Kidney glomerular epithelial cell (primary cell): ENCODE results near the gene SSPN.

Source experiments
- DNase-seq: peaks from one replicate; lab custom pipeline; 2025; lab: John Stamatoyannopoulos, UW

SSPN gene

DNA sequence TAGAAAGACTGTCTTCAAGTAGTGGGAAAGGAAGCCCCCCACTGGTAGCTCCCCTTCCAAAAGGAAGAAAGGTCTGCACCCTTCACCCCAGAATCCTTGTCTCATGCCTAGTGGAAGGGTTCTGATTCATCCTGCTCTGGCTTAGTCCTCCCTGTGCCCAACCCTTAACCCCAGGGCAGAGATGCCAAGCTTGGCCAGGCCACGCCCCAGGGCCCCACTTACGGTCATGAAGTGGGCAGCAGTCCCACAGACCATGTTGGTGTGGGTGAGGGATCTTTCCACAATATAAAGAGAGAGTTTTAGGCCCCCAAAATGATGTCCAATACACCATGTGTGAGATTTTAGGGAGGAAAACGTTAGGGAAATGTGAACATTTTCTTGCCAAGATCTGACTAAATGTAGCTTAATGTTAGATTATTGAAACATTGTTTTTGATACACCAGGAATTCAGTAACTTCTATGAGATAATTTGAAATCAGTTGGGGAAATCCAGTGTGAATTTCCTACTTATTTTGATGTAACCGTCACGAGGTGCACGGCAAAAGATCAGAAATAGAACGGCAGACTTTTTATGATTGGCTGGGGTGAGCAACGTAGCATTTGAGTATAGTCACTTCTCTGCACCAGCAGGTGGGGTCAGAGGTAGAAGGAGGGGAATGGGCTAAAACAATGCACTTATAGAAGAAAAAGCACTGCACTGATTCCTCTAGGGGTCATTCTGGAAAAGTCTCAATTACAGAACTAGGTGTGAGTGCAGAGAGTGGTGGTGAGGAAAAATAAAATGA, 8.2 kb upstream of the SSPN start:
- DNase-seq = no peak

DNA sequence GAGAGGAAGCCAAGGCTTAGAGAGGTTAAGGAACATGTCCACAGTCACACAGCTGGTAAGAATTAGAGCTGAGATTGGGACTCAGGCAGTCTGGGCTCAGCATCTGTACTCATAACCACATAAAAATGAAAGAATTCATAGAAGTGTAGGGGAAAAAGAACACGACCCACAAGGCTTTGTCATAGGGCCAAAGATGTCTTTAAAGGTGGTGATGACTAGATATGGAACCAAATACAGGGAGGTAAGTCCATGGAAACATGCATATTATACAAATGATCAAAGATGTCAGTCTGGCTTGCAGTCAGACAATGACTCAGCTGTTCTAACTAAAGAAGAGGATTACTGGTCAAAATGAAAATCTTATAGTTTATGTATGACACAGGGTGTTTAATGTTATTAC, 7.2 kb upstream of the SSPN start:
- no peak for DNase-seq

DNA sequence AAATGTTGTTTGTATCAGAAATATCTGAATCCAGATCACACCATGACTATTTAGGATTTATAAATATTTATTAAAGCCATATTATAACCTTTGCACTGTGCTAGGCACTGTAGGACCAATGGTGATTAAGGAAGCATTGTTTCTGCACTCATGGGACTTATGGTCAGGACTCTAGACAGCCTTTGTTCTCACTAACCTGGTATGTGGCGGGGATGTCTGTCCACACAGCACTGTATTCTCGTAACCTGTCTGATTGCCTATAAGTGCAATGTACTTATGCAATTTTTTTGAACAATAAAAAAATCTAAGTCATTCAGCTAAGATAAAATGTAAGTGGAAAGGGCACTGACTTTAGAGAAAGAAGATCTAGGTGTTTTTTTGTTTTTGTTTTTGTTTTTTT, 6.7 kb upstream of the SSPN start:
- no peak for DNase-seq

DNA sequence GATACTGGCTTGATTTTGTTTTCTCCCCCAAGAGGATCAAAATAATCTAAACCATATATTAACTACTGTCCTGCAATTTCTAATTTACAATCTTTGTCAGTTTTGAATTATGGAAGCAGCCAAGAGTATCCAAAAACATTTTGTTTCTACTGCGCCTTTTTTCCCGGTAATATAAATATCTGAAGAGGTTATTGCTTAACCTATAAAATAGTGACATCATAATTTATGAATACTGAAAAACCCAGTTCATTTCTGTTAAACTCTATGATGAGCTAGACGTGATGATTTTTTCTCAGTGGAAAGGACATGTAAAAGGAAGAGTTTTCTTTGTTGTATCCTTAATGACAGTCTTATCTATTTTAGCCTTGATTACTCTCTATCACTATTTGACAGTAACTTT, 3.2 kb upstream of the SSPN start:
- no peak for DNase-seq

DNA sequence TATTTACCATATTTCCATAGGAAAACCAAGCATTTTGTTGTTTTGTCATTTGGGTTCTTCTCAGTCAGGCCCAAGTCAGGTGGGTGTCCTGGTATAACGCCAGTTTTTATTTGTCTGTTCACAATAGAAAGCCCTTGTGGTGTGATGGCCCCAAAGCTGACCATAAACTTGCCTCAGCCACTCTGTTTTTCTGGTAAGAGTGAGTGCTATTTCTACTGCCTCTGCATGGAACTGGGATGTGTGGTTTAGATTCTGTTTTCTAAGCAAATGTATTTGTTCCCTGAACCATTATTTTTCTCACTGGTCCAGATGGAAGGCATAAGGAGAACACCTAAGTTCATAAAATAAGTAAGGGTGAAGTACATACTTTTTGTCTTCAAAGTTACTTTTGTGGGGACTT, 1.8 kb upstream of the SSPN start:
- no peak for DNase-seq

DNA sequence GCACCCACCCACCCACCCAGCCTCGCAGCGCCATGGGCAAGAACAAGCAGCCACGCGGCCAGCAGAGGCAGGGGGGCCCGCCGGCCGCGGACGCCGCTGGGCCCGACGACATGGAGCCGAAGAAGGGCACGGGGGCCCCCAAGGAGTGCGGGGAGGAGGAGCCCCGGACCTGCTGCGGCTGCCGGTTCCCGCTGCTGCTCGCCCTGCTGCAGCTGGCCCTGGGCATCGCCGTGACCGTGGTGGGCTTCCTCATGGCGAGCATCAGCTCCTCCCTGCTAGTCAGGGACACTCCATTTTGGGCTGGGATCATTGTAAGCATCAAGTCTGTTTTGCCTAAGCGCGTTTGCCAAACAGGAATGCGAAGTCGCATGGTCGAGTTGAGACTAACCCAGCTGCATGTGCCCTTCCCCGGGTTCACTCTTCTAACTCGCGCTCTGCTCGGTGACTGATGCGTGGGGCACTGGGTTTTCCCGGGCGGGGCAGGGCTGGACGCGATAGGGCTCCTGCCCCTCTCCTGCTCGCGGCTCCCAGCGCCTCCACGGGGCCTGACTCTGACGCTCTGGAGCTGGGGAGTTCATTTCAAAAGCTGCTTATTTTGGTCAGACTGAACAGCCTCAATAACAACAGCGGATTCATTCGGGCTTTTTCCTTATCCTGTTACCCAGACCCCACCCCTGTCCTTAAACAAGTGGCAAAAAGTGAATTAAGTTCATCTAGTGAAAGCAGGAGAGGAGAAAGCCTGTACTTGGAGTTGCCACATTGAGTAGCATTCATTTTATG, 458 bp downstream of the SSPN start:
- peak; percentile 31 for DNase-seq

DNA sequence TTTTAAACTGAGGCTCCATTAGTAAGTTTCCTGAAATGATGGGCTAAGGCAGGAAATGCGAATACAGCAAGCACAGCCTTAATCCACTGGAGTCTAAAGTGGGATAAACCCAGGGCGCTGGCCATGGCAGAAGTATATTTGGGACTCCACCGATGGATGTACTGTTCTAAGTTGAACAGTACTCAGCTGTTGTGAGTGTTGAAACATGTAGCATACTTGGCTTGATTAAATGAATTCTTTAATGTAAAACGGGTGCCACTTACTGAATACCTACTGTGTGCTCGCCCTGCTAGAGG, 996 bp downstream of the SSPN start:
- no peak for DNase-seq

DNA sequence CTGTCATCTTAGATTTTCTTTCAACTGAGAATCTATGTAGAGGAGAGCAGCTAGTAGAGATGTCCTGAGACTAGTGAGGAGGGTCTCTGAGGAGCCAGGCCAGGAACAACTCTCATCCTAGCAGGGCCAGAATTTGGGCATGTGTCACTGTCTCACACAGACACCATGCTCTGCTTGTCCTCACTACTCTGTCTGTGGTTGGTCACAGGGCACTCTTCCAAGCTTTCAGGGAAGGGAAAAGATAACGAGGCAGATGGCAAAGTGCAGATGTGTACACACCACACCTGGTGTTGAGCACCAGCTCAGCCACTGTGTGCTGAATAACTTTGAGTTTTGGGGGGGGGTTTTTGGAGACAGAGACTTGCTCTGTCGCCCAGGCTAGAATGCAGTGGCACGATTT, 2.5 kb downstream of the SSPN start:
- no peak for DNase-seq

DNA sequence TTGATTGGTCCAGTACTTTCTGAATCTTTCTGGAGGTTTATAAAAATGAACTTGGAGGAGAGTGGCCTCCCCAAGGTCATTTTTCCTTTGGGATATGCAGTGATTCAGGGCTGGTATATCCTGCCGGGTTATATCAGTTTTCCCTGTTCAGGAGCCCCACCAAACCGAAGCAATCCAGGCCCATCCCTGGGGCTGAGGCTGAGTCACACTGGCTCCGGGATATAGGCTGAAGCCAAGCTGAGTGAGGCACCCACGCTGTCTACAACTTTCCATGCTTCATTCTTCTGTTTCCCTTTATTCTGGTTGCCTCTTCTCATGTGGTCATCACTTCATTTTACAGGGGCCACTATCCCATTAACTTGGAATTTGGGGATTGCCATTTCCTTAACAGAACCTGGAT, 3.4 kb downstream of the SSPN start:
- no peak for DNase-seq

DNA sequence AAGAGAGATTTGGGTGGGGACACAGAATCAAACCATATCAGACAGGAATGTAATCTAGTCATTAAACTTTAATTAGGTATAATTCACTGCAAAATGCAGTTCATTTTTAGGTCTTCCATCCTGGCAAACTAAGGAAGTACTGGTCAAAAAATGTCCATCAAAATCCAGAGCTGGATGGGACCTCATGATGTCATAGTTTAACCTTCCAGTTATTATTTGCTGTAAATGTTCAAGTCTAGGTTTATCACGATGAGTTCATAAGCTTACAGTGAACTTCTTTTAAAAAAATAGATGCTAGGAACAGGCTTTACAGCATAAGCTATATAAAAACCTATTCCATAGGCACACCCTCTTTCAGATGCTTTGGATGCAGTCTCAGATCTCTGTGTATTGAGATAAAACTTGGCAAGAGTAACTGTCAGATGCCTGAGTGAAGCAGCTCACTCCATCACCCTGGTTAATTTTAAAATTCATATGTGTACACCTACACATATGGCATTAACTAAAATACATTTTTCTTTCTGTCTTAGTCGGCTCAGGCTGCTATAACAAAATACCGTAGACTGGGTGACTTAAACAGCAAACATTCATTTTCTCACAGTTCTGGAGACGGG, 7.9 kb downstream of the SSPN start:
- DNase-seq = no peak

DNA sequence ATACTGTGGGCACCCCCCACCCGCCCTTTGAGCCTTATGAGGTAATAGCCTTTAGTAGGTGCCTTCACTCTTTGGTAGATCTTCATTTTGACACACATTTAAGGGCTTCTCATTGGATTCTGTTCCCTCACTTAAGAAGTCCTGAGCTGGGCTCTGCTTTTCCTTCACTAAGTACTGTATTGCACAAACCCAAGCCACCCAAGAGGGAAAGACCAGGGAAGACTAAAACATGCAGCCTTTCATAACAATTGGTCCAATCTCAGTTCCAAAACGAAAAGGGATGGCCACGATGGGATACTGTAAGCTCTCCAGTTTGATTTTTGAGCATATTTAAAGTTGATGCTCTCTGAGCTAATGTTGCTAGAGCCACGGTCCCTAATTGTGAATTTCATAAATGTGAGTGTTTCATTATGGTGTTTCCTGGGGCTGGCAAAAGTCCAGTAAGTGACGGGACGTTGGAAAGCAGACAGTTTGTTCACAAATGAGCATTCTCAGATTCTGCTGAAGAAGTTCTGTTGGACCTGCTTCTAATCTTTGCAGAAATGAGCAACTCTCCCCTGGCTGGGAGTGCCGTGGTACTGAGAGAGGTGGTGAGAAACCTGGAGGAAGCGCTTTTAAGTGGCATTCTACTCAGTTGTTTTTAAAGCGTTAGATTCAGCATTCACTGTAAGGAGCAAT, 9.4 kb downstream of the SSPN start:
- no peak for DNase-seq

DNA sequence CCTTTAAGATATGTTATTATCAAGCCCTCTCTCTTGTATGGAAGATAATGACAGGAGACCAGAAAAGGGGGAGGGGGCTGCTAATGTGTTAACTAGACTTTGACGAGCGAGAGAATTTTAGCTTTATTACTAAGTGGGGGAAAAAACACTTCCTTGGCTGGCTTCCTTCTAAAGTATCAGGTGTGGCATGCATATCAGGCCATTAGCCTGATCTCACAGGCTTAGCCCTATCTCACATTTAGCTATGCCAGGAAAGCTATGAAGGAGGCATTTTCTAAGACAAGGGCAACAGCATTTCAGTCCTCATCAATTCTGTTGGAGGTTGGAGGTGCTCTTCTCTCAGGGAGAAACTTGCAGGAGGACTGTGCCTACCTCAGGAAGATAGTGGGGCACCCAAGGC, 9.9 kb downstream of the SSPN start:
- DNase-seq = no peak

DNA sequence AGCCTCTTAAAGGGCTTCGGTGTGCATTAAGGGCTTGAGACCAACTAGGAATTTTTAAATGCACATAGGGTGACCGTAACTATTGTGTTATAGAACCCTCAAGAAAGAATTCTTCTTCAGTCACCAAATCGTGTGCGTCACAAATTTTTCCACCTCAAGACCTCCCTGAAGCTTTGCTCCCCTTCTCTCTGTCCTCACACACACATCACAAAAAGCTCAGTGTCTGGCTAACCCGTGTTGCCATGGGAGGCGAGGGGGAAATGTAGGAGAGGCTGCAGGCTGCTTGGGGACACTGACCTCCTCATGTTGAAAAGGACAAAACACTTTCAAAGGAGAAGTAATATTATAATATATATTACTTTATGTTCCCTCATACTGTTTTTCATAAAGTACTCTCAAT, 10.6 kb downstream of the SSPN start:
- DNase-seq = no peak

DNA sequence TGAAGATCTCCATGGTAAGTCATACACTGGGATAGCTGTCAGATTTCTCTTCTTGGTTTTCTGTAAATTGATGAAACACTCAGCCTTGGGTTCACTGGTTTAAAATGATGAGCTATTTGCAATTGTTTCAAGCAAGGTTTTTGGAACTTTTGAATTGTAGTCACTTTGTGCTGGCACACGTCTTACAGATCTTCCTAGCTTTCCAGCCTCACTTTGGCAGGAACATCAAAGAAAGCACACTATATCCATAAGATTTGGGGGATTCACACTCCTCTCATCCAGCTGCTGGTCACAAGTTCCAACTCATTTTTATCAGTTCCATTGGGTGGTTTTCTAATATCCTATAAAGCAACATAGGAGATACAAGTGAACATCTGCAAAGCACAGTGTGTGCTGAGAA, 16.0 kb downstream of the SSPN start:
- no peak for DNase-seq

DNA sequence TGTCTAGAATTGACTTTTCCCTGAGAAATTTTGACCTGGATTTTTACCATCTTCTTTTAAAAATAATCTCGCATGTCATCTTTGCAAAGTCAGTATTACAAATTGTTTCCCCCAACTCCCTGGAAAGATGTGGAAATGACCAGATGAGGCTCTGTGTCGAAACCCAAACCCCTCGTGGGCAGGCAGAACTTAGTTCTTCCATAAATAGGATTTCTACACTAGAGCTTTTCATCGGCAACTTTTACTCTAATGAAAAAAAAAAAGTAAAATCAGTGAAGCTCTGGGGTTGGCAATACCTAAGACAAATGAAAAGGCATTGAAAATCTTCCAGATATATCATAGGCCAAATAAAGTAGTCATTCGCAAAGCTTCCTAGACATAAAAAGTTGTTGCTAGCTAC, 17.0 kb downstream of the SSPN start:
- DNase-seq = no peak

DNA sequence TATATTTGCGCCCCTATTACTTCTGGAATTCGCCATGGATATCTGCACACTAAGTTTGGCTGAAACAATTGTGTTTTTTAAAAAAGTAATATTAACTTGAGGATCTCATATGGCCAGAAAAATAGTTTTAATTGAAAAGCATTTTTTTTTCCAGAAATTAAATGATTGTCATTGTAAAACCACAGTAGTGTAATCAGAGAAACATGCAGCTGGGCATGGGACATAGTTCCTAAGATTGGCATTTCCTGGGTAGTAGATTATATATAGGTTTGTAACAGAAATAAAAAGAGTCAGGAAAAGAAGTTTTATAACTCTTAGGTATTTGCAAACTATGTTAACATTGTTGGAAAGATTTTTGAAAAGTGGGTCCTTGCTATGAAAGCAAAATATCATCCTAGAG, 17.6 kb downstream of the SSPN start:
- DNase-seq = no peak

DNA sequence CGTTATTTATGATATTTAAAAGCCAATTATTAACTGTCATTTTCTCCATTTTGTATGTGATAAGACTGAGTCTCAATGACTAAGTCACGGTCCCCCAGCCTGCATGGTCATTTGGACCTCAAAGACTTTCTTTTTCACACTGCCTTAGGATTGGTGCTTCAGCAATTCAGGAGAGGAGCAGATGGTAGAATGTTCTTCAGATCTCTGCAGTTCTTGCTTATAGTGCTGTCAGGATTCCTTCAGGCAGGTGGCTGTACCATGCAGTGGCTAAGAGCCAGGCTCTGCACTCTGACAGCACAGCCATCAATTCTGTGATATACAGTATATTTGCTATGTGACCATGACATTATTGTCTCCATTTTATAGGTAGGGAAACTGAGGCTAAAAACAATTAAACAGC, 18.7 kb downstream of the SSPN start:
- no peak for DNase-seq

DNA sequence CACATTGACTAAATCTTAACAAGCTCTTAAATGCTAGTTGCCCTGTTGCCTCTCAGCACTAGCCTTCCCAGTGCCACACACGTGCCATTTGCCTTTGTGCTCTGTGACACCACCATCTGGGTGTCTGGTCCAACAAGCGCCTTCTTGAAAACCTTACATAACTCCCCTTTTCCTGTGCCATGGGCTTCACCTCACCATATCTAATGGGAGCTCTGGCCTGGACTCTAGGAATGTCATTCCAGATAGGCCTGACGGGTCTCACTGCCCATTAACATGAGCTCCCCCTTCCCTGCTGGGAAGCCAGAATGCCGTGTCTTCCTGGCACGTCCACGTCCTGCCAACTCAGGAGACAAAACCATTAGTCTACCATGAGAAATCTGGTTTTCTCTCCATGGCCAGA, 24.4 kb downstream of the SSPN start:
- DNase-seq = no peak

DNA sequence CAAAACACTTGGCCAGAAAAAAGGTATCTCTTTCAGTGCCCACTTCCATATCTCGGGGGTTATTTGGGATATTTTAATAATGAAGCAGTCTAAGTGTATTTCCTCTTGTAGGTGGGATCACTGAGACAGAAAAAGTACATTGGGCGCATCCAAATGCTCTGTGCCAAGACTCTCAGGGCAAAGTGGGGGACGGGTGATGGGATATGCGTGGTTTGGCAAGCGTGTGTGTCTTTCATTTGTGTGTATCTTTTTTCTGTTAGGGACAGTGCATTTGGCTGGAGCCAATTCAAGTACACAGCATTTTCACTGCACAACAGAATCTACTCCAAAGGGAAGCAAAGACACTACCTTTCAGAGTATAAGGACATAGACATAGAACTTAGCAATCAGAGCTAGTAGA, 29.3 kb downstream of the SSPN start:
- DNase-seq = no peak

DNA sequence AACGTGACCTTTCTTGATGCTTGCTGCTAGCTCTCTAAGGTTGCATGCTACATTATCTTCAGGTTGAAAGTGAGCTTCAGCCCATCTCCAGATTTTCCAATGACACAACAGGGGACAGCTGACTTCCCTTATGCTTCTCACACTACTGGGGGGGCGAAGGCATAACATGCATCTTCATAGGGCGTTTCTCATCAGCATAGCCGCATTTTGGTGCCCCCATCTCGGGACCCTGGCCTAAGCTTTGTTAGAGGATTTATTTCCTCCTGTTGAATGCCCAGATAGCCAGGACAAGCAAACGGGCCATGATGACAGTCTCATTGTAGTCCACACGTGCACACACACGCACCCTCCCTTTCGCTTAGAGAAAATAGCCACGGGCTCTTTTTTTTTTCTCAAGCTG, 30.7 kb downstream of the SSPN start:
- DNase-seq = no peak

DNA sequence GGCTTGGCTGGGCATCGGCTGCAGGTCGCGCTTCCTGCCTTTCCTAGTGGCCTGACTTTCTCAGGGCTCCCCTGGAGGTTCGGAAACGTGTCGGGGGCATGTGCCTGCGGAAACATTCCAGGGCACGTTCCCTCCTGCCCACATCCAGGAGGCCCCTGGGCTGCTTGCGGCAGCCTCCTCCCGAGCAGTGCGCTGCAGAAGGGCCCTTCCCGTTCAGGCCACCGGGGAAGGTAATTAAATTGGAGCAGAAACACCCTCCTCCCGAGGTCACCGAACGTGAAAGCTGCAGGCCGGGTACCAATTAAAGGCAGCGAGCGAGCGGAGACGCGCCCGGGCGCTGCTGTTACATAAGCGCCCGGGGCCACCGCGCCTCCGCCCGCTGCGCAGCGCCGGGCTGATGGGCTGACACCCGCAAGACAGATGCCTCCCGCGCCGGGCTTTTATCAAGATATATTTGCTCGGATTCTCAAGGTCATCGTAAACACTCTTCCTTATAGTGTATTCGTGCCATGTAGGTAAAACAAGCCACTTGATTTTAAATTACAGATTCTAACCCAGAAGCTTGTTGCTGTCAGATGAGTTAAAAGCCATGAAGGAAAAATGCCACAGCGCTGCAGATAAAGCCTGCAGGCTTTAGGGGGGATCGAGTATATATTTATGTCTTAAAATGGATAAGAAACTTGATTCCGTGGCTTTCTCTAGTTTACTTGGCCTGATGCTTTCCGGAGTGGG, 31.4 kb downstream of the SSPN start:
- peak; percentile 8 for DNase-seq

DNA sequence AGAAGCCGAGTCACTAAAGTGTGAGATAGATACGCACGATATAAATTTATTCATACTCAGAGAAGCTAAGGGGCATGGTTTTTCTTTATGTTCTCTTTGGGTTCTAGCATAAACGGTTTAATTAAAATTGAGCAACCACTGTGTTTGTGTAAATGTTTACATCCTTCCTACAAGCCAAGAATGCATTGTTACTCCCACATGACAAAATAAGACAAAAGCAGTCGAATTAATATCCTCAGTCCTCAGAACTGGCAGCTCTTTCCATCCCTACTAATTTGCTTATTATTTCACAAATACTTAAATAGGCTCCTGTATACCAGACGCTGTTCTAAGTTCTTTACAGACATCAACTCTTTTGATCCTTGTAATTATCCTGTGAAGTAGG, 32.0 kb downstream of the SSPN start:
- no peak for DNase-seq
